ENCODE measurements around the gene FLYWCH1. TPM values are rescaled to one million over a fixed set of nuclear protein-coding genes. Genes with fewer than 3 reads are reported as not detected.
A peak's percentile ranks its signal among the peaks of the same experiment; 100 is the strongest.
"Not testable (repeated sequence)": the region's sequence is repeated elsewhere in the genome, so short reads cannot be mapped to it uniquely, and the experiment has no call there.

The FLYWCH1 gene
- total and polyA plus RNA-seq, 7 experiments from 2014 or later = 12.4 to 149 (median 72.3) TPM

- Mint-ChIP-seq H3K36me3 (peaks cover 0 to 7% (median 0%) of the 10 kb centered on the region in 5 donors), H3K27me3 (no peaks in the 10 kb centered on the region), H3K4me3 (peak overlapping the region in 7 of 10 donors; percentile 0 to 48 (median 29)), H3K27ac (peak overlapping the region in 7 of 9 donors; percentile 0 to 63 (median 48)), H3K4me1 (peaks cover 8 to 19% (median 15%) of the 10 kb centered on the region in 7 donors), H3K9me3 (no peaks in the 10 kb centered on the region)
- Histone ChIP-seq H3K36me3 (ENCODE audit: control insufficient read depth in 2 of 3, insufficient read depth in 3 of 3, low read length in 3 of 3) (peaks cover 0 to 40% (median 0%) of the 10 kb centered on the region in 3 experiments), H3K27me3 (ENCODE audit: control insufficient read depth in 2 of 2, insufficient read depth in 2 of 2, low read length in 2 of 2) (no peaks in the 10 kb centered on the region), H3K4me3 (ENCODE audit: low read length) (no peak overlapping the region), H3K9me3 (ENCODE audit: control insufficient read depth in 2 of 3, low read length in 3 of 3) (no peaks in the 10 kb centered on the region), H3K4me1 (ENCODE audit: control insufficient read depth in 2 of 2, insufficient read depth in 2 of 2, low read length in 2 of 2) (peaks cover 5 to 10% of the 10 kb centered on the region in 2 donors), H3K27ac (ENCODE audit: low read depth, low read length) (no peak overlapping the region)
- POLR2A ChIA-PET = interaction anchor here (0.8 to 1.2 kb wide), 2 partner anchors 14 to 44 kb away, joined by 4 to 5 read pairs; partner anchors contain the start of gene FLYWCH2
- intact Hi-C loops (cut with micrococcal nuclease) = loop anchor here (1.0 to 2.0 kb wide), 7 partner anchors 22 to 88 kb away; partner anchors contain the start of gene FLYWCH2 (in 1 of the 2)
- DNase-seq (peak; percentile 64 to 91 (median 84)), ATAC-seq (peak; percentile 100)
- CTCF ChIA-PET = interaction anchor here (0.6 to 1.5 kb wide), 15 partner anchors 12 to 88 kb away, joined by 3 to 7 read pairs (median 4); partner anchors contain the start of genes FLYWCH1 and FLYWCH2
These were observed 15.4 kb downstream of the FLYWCH1 start for GRCh38 chr16:2927010-2927646.

DNA sequence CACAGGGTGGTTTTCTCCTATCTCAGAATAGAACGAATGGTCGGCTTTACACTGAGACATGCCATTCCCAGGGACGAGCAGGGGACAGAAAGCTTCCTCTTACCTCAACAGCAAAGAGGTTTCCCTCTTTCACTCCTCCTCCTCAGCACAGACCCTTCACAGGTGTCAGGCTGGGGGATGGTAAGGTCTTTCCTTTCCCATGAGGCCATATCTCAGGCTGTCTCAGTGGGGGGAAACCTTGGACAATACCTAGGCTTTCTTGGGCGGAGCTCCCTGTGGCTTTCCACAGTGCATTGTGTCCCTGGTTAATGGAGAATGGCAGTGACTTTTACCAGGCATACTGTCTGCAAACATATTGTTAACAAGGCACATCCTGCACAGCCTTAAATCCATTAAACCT is 16.4 kb downstream of the FLYWCH1 start:
- Histone ChIP-seq H3K36me3 (ENCODE audit: control insufficient read depth in 2 of 3, insufficient read depth in 3 of 3, low read length in 3 of 3) (peaks cover 0 to 37% (median 0%) of the 10 kb centered on the region in 3 experiments), H3K4me1 (ENCODE audit: control insufficient read depth in 2 of 2, insufficient read depth in 2 of 2, low read length in 2 of 2) (peaks cover 5 to 10% of the 10 kb centered on the region in 2 donors)
- H3K4me3 ChIP-seq (ENCODE audit: low read length); H3K4me3 Mint-ChIP-seq; DNase-seq; H3K36me3 Mint-ChIP-seq; POLR2A ChIA-PET; intact Hi-C loops (cut with micrococcal nuclease); CTCF ChIA-PET; H3K27ac ChIP-seq (ENCODE audit: low read depth, low read length); H3K9me3 ChIP-seq (ENCODE audit: control insufficient read depth in 2 of 3, low read length in 3 of 3); H3K27ac Mint-ChIP-seq; ATAC-seq; H3K9me3 Mint-ChIP-seq; H3K27me3 ChIP-seq (ENCODE audit: control insufficient read depth in 2 of 2, insufficient read depth in 2 of 2, low read length in 2 of 2); H3K27me3 Mint-ChIP-seq: not testable (repeated sequence)
- peaks cover 5 to 19% (median 14%) of the 10 kb centered on the region in 7 donors for H3K4me1 Mint-ChIP-seq

DNA sequence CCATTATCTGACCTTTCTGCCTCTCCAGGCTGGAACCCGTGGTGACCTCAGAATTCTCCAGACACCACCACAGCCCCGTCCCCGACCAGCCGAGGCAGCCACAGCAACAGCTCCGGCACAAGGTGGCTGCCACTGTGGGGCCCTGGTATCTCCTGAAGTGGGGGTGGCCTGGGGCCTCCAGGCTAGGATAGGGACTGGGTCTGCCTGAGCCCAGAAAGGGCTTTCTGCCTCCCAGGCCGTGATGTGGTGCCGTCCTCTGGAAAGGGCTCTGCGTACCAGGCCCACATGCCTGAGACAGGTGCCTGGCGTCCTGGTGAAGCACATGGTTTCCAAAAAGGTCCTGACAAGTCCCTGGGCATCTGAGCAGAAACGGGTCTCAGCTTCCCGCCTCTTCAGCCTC is 17.1 kb downstream of the FLYWCH1 start:
- no peaks in the 10 kb centered on the region for H3K27me3 Mint-ChIP-seq
- H3K4me3 Mint-ChIP-seq = no peak overlapping the region
- no peaks in the 10 kb centered on the region for H3K36me3 Mint-ChIP-seq
- H3K9me3 Mint-ChIP-seq = no peaks in the 10 kb centered on the region
- Histone ChIP-seq H3K4me3 (ENCODE audit: low read length) (no peak overlapping the region), H3K36me3 (ENCODE audit: control insufficient read depth in 2 of 3, insufficient read depth in 3 of 3, low read length in 3 of 3) (peaks cover 0 to 43% (median 0%) of the 10 kb centered on the region in 3 experiments), H3K27me3 (ENCODE audit: control insufficient read depth in 2 of 2, insufficient read depth in 2 of 2, low read length in 2 of 2) (no peaks in the 10 kb centered on the region), H3K4me1 (ENCODE audit: control insufficient read depth in 2 of 2, insufficient read depth in 2 of 2, low read length in 2 of 2) (peaks cover 5 to 10% of the 10 kb centered on the region in 2 donors), H3K27ac (ENCODE audit: low read depth, low read length) (no peak overlapping the region), H3K9me3 (ENCODE audit: control insufficient read depth in 2 of 3, low read length in 3 of 3) (no peaks in the 10 kb centered on the region)
- ChIA-PET POLR2A (no interaction called here), CTCF (no interaction called here)
- no peak overlapping the region for H3K27ac Mint-ChIP-seq
- no peak for ATAC-seq
- H3K4me1 Mint-ChIP-seq = peaks cover 5 to 19% (median 14%) of the 10 kb centered on the region in 7 donors
- intact Hi-C loops (cut with micrococcal nuclease) = no loop called here
- no peak for DNase-seq

GRCh38 chr16:2929693-2930092 is 18.0 kb downstream of the FLYWCH1 start:
- peaks cover 4 to 8% (median 8%) of the 10 kb centered on the region in 5 donors for H3K36me3 Mint-ChIP-seq
- DNase-seq (no peak), ATAC-seq (no peak)
- peaks cover 0 to 48% (median 3%) of the 10 kb centered on the region in 3 experiments for H3K36me3 ChIP-seq (ENCODE audit: control insufficient read depth in 2 of 3, insufficient read depth in 3 of 3, low read length in 3 of 3)
- intact Hi-C loops (cut with micrococcal nuclease) = no loop called here
- no peaks in the 10 kb centered on the region for H3K27me3 ChIP-seq (ENCODE audit: control insufficient read depth in 2 of 2, insufficient read depth in 2 of 2, low read length in 2 of 2)
- no peak overlapping the region for H3K4me3 Mint-ChIP-seq
- H3K27ac ChIP-seq (ENCODE audit: low read depth, low read length) = no peak overlapping the region
- peaks cover 5 to 19% (median 16%) of the 10 kb centered on the region in 7 donors for H3K4me1 Mint-ChIP-seq
- CTCF ChIA-PET = interaction anchor here (1.1 kb wide), 1 partner anchor 62 kb away, joined by 3 read pairs; no protein-coding TSS in a partner anchor
- POLR2A ChIA-PET = no interaction called here
- no peak overlapping the region for H3K4me3 ChIP-seq (ENCODE audit: low read length)
- H3K9me3 Mint-ChIP-seq = no peaks in the 10 kb centered on the region
- peaks cover 5 to 10% of the 10 kb centered on the region in 2 donors for H3K4me1 ChIP-seq (ENCODE audit: control insufficient read depth in 2 of 2, insufficient read depth in 2 of 2, low read length in 2 of 2)
- H3K27ac Mint-ChIP-seq = no peak overlapping the region
- no peaks in the 10 kb centered on the region for H3K9me3 ChIP-seq (ENCODE audit: control insufficient read depth in 2 of 3, low read length in 3 of 3)
- H3K27me3 Mint-ChIP-seq = no peaks in the 10 kb centered on the region

GRCh38 chr16:2930236-2930635 is 18.5 kb downstream of the FLYWCH1 start:
- Histone ChIP-seq H3K9me3 (ENCODE audit: control insufficient read depth in 2 of 3, low read length in 3 of 3) (no peaks in the 10 kb centered on the region), H3K4me1 (ENCODE audit: control insufficient read depth in 2 of 2, insufficient read depth in 2 of 2, low read length in 2 of 2) (peaks cover 5 to 10% of the 10 kb centered on the region in 2 donors), H3K27ac (ENCODE audit: low read depth, low read length) (no peak overlapping the region), H3K27me3 (ENCODE audit: control insufficient read depth in 2 of 2, insufficient read depth in 2 of 2, low read length in 2 of 2) (no peaks in the 10 kb centered on the region), H3K36me3 (ENCODE audit: control insufficient read depth in 2 of 3, insufficient read depth in 3 of 3, low read length in 3 of 3) (peaks cover 0 to 49% (median 3%) of the 10 kb centered on the region in 3 experiments), H3K4me3 (ENCODE audit: low read length) (no peak overlapping the region)
- Mint-ChIP-seq H3K27me3 (no peaks in the 10 kb centered on the region), H3K27ac (no peak overlapping the region), H3K4me1 (peaks cover 6 to 19% (median 16%) of the 10 kb centered on the region in 7 donors), H3K4me3 (no peak overlapping the region), H3K36me3 (peaks cover 5 to 9% (median 9%) of the 10 kb centered on the region in 5 donors), H3K9me3 (no peaks in the 10 kb centered on the region)
- ChIA-PET POLR2A (no interaction called here), CTCF (interaction anchor here (1.1 kb wide), 1 partner anchor 62 kb away, joined by 3 read pairs; no protein-coding TSS in a partner anchor)
- DNase-seq (no peak), ATAC-seq (no peak)
- intact Hi-C loops (cut with micrococcal nuclease) = no loop called here

GRCh38 chr16:2931231-2931914 is 19.6 kb downstream of the FLYWCH1 start:
- H3K27me3 Mint-ChIP-seq; DNase-seq; H3K9me3 ChIP-seq (ENCODE audit: control insufficient read depth in 2 of 3, low read length in 3 of 3); H3K27ac ChIP-seq (ENCODE audit: low read depth, low read length); H3K27ac Mint-ChIP-seq; H3K4me3 Mint-ChIP-seq; H3K4me3 ChIP-seq (ENCODE audit: low read length); H3K4me1 ChIP-seq (ENCODE audit: control insufficient read depth in 2 of 2, insufficient read depth in 2 of 2, low read length in 2 of 2); ATAC-seq; H3K9me3 Mint-ChIP-seq; H3K27me3 ChIP-seq (ENCODE audit: control insufficient read depth in 2 of 2, insufficient read depth in 2 of 2, low read length in 2 of 2); intact Hi-C loops (cut with micrococcal nuclease): not testable (repeated sequence)
- CTCF ChIA-PET = interaction anchor here (0.7 kb wide), 1 partner anchor 18 kb away, joined by 5 read pairs; no protein-coding TSS in a partner anchor
- H3K4me1 Mint-ChIP-seq = peaks cover 11 to 19% (median 11%) of the 10 kb centered on the region in 7 donors
- H3K36me3 Mint-ChIP-seq = peaks cover 5 to 15% (median 9%) of the 10 kb centered on the region in 5 donors
- H3K36me3 ChIP-seq (ENCODE audit: control insufficient read depth in 2 of 3, insufficient read depth in 3 of 3, low read length in 3 of 3) = peaks cover 0 to 59% (median 3%) of the 10 kb centered on the region in 3 experiments
- POLR2A ChIA-PET = interaction anchor here (0.6 to 0.7 kb wide), 3 partner anchors 65 to 1333 kb away, joined by 3 to 5 read pairs (median 3); no protein-coding TSS in a partner anchor

Measured in naive thymus-derived CD4-positive, alpha-beta T cell (primary cell).